HEK293 (cell line): Measurements from ENCODE around the gene DHRS3.

ENCODE experiments used
- CTCF ChIA-PET: fragments of 350-600 bp; formaldehyde crosslinking; extraction: SDS; loops from one replicate; lab custom pipeline; 2021; ENCODE audit warnings: antibody characterized with exemption; lab: Yijun Ruan, JAX
- POLR2A ChIA-PET: fragments of 300-600 bp; formaldehyde crosslinking; extraction: SDS; loops from one replicate; lab custom pipeline; 2020; ENCODE audit warnings: antibody characterized with exemption, inconsistent platforms; lab: Yijun Ruan, JAX
- H3K27ac ChIP-seq: fragments of 200-500 bp; sonication (Bioruptor generic); 2 replicates; pipeline ENCODE4 v1.5.1; 2014; ENCODE audit warnings: low read depth, low read length, control low read depth, inconsistent platforms; ENCODE audit errors: extremely low read depth
- H3K36me3 ChIP-seq, 2 experiments: fragments of 200-500 bp in 1 of 2; sonication (Bioruptor generic) in 1 of 2; 1 replicate in 1 of 2; 2 replicates in 1 of 2; pipeline ENCODE4 v1.5.1; 2014 to 2017; ENCODE audit warnings: inconsistent platforms in 2 of 2, low read length in 2 of 2; ENCODE audit not compliant: control insufficient read depth in 2 of 2, insufficient read depth in 1 of 2
- H3K4me1 ChIP-seq: fragments of 200-500 bp; sonication (Bioruptor generic); 2 replicates; pipeline ENCODE4 v1.5.1; 2014; ENCODE audit warnings: mild to moderate bottlenecking, low read length, inconsistent platforms; ENCODE audit not compliant: control insufficient read depth, insufficient read depth
- H3K4me3 ChIP-seq: 2 replicates; pipeline ENCODE4 v1.5.1; 2011; ENCODE audit warnings: low read depth, mild to moderate bottlenecking, control low read depth, low read length, moderate library complexity
- H3K9me3 ChIP-seq: fragments of 200-500 bp; sonication (Bioruptor generic); 2 replicates; pipeline ENCODE4 v1.5.1; 2014; ENCODE audit warnings: low read depth, low read length, inconsistent platforms; ENCODE audit not compliant: control insufficient read depth, insufficient read depth
- GLIS2 ChIP-seq: fragments of 450-650 bp; formaldehyde crosslinking; IDR thresholded peaks from 2 replicates; pipeline ENCODE4 v1.5.1; 2016; ENCODE audit warnings: missing biosample characterization, missing genetic modification characterization
- HOXD13 ChIP-seq: sonication (generic); formaldehyde crosslinking; IDR thresholded peaks from 2 replicates; pipeline ENCODE4 v1.8.0; 2022; ENCODE audit warnings: missing genetic modification reagents, borderline replicate concordance
- IKZF3 ChIP-seq: fragments of 450-650 bp; IDR thresholded peaks from 2 replicates; pipeline ENCODE4 v1.5.0; 2018; ENCODE audit warnings: missing biosample characterization, mild to moderate bottlenecking, missing genetic modification characterization, moderate library complexity
- KLF8 ChIP-seq: fragments of 450-650 bp; formaldehyde crosslinking; IDR thresholded peaks from 2 replicates; pipeline ENCODE4 v1.5.1; 2016; ENCODE audit warnings: missing biosample characterization, missing genetic modification characterization
- SP7 ChIP-seq: fragments of 450-650 bp; formaldehyde crosslinking; IDR thresholded peaks from 2 replicates; pipeline ENCODE4 v1.5.1; 2016; ENCODE audit warnings: missing biosample characterization, missing genetic modification characterization
- ZNF10 ChIP-seq: fragments of 450-650 bp; formaldehyde crosslinking; IDR thresholded peaks from 2 replicates; pipeline ENCODE4 v1.5.1; 2017; ENCODE audit warnings: missing biosample characterization, missing genetic modification characterization
- ZNF157 ChIP-seq: fragments of 450-650 bp; formaldehyde crosslinking; IDR thresholded peaks from 2 replicates; pipeline ENCODE4 v1.5.1; 2016; ENCODE audit warnings: missing biosample characterization, missing genetic modification characterization
- ZNF391 ChIP-seq: fragments of 450-650 bp; formaldehyde crosslinking; IDR thresholded peaks from 2 replicates; pipeline ENCODE4 v1.5.1; 2016; ENCODE audit warnings: low read depth, missing biosample characterization, missing genetic modification characterization, borderline replicate concordance
- ZNF548 ChIP-seq: fragments of 450-650 bp; formaldehyde crosslinking; IDR thresholded peaks from 2 replicates; pipeline ENCODE4 v1.5.1; 2016; ENCODE audit warnings: missing biosample characterization, missing genetic modification characterization
- ZNF654 ChIP-seq: fragments of 450-650 bp; formaldehyde crosslinking; IDR thresholded peaks from 2 replicates; pipeline ENCODE4 v1.5.1; 2016; ENCODE audit warnings: low read depth, missing biosample characterization, missing genetic modification characterization
- ZNF660 ChIP-seq: fragments of 450-650 bp; IDR thresholded peaks from 2 replicates; pipeline ENCODE4 v1.5.1; 2018; ENCODE audit warnings: missing biosample characterization, mild to moderate bottlenecking, missing genetic modification characterization
- ZNF777 ChIP-seq: fragments of 450-650 bp; formaldehyde crosslinking; IDR thresholded peaks from 2 replicates; pipeline ENCODE4 v1.5.1; 2017; ENCODE audit warnings: missing biosample characterization, missing genetic modification characterization, borderline replicate concordance
- ZXDB ChIP-seq: fragments of 450-650 bp; formaldehyde crosslinking; IDR thresholded peaks from 2 replicates; pipeline ENCODE4 v1.5.1; 2016; ENCODE audit warnings: missing biosample characterization, missing genetic modification characterization
- TF ChIP-seq, protein P1 (sequence below): fragments of 450-650 bp; formaldehyde crosslinking; IDR thresholded peaks from 2 replicates; pipeline ENCODE4 v1.5.1; 2016; ENCODE audit warnings: missing biosample characterization, missing genetic modification characterization
- TF ChIP-seq, protein P2 (sequence below): fragments of 450-650 bp; formaldehyde crosslinking; IDR thresholded peaks from 2 replicates; pipeline ENCODE4 v1.5.1; 2016; ENCODE audit warnings: missing biosample characterization, missing genetic modification characterization
- TF ChIP-seq, protein P3 (sequence below): fragments of 450-650 bp; formaldehyde crosslinking; IDR thresholded peaks from 2 replicates; pipeline ENCODE4 v1.5.1; 2016; ENCODE audit warnings: missing biosample characterization, missing genetic modification characterization
- TF ChIP-seq, protein P4 (sequence below): fragments of 450-650 bp; IDR thresholded peaks from 2 replicates; pipeline ENCODE4 v1.5.1; 2018; ENCODE audit warnings: missing biosample characterization, missing genetic modification characterization
- TF ChIP-seq, protein P5 (sequence below): fragments of 450-650 bp; formaldehyde crosslinking; IDR thresholded peaks from 2 replicates; pipeline ENCODE4 v1.5.1; 2017; ENCODE audit warnings: missing biosample characterization, missing genetic modification characterization
- TF ChIP-seq, protein P6 (sequence below): fragments of 450-650 bp; formaldehyde crosslinking; IDR thresholded peaks from 2 replicates; pipeline ENCODE4 v1.5.1; 2016; ENCODE audit warnings: missing biosample characterization, missing genetic modification characterization
- TF ChIP-seq, protein P7 (sequence below): fragments of 450-650 bp; formaldehyde crosslinking; IDR thresholded peaks from 2 replicates; pipeline ENCODE4 v1.5.1; 2016; ENCODE audit warnings: missing biosample characterization, missing genetic modification characterization, borderline replicate concordance

Gene DHRS3

DNA sequence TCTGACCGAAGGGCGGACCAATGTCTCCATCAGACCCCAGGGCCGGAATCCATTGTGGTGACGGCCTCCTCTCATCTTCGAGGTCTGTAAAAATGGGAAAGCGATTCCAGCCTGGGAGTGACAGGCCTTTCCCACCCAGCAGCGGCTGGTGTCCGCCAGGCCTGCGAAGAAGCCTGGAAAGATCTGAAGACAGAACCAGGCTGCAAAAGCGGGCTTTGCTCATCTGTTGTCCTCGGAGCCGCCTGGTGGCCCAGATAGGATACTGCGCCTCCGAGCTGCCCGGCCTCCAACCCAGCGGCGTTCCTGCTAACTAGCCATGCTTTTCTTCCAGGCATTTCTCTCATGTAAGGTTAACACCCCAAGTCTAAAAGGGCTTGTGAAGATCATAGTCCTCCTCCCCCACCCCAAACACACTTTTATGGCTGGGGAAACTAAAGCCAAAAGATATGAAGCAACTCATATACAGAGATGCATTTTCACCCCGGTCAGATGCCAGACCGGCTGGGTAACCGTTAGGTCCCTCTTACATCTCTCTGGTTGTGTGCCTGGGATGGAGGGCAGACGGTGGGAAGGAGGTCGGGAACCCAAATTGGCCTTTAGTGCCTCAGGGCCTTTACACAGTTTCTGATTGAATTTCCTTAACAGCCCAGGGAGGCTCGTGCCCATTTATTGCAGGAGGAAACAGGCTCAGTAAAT is 1.9 kb upstream of the DHRS3 start (continued):
- no peak for TF ChIP-seq ZNF157 (tag by site-specific recombination)
- TF ChIP-seq KLF8 (tag by site-specific recombination), result no peak
- TF ChIP-seq, protein P1, sequence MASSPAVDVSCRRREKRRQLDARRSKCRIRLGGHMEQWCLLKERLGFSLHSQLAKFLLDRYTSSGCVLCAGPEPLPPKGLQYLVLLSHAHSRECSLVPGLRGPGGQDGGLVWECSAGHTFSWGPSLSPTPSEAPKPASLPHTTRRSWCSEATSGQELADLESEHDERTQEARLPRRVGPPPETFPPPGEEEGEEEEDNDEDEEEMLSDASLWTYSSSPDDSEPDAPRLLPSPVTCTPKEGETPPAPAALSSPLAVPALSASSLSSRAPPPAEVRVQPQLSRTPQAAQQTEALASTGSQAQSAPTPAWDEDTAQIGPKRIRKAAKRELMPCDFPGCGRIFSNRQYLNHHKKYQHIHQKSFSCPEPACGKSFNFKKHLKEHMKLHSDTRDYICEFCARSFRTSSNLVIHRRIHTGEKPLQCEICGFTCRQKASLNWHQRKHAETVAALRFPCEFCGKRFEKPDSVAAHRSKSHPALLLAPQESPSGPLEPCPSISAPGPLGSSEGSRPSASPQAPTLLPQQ, result peak; percentile 24; the same call in 1 of the 2 replicates
- TF ChIP-seq, protein P2, sequence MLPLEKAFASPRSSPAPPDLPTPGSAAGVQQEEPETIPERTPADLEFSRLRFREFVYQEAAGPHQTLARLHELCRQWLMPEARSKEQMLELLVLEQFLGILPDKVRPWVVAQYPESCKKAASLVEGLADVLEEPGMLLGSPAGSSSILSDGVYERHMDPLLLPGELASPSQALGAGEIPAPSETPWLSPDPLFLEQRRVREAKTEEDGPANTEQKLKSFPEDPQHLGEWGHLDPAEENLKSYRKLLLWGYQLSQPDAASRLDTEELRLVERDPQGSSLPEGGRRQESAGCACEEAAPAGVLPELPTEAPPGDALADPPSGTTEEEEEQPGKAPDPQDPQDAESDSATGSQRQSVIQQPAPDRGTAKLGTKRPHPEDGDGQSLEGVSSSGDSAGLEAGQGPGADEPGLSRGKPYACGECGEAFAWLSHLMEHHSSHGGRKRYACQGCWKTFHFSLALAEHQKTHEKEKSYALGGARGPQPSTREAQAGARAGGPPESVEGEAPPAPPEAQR (tag by site-specific recombination), result no peak
- no peak for TF ChIP-seq ZNF10 (tag by site-specific recombination)
- TF ChIP-seq GLIS2 (tag by site-specific recombination), result peak; percentile 14; the same call in 1 of the 2 replicates
- TF ChIP-seq ZXDB, result no peak
- peak; percentile 67; the same call in 1 of the 2 replicates for TF ChIP-seq ZNF660 (tag by site-specific recombination)
- TF ChIP-seq, protein P3, sequence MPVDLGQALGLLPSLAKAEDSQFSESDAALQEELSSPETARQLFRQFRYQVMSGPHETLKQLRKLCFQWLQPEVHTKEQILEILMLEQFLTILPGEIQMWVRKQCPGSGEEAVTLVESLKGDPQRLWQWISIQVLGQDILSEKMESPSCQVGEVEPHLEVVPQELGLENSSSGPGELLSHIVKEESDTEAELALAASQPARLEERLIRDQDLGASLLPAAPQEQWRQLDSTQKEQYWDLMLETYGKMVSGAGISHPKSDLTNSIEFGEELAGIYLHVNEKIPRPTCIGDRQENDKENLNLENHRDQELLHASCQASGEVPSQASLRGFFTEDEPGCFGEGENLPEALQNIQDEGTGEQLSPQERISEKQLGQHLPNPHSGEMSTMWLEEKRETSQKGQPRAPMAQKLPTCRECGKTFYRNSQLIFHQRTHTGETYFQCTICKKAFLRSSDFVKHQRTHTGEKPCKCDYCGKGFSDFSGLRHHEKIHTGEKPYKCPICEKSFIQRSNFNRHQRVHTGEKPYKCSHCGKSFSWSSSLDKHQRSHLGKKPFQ, result no peak
- TF ChIP-seq SP7 (tag by site-specific recombination), result no peak
- TF ChIP-seq, protein P4, sequence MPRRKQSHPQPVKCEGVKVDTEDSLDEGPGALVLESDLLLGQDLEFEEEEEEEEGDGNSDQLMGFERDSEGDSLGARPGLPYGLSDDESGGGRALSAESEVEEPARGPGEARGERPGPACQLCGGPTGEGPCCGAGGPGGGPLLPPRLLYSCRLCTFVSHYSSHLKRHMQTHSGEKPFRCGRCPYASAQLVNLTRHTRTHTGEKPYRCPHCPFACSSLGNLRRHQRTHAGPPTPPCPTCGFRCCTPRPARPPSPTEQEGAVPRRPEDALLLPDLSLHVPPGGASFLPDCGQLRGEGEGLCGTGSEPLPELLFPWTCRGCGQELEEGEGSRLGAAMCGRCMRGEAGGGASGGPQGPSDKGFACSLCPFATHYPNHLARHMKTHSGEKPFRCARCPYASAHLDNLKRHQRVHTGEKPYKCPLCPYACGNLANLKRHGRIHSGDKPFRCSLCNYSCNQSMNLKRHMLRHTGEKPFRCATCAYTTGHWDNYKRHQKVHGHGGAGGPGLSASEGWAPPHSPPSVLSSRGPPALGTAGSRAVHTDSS (tag by site-specific recombination), result no peak
- TF ChIP-seq HOXD13 (CRISPR knock-in tag), result no peak
- TF ChIP-seq, protein P5, sequence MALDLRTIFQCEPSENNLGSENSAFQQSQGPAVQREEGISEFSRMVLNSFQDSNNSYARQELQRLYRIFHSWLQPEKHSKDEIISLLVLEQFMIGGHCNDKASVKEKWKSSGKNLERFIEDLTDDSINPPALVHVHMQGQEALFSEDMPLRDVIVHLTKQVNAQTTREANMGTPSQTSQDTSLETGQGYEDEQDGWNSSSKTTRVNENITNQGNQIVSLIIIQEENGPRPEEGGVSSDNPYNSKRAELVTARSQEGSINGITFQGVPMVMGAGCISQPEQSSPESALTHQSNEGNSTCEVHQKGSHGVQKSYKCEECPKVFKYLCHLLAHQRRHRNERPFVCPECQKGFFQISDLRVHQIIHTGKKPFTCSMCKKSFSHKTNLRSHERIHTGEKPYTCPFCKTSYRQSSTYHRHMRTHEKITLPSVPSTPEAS (tag by site-specific recombination), result no peak
- TF ChIP-seq IKZF3 (tag by site-specific recombination), result peak; percentile 83
- no peak for TF ChIP-seq ZNF548 (tag by site-specific recombination)
- no peak for TF ChIP-seq ZNF391 (tag by site-specific recombination)
- no peak for TF ChIP-seq ZNF777

DNA sequence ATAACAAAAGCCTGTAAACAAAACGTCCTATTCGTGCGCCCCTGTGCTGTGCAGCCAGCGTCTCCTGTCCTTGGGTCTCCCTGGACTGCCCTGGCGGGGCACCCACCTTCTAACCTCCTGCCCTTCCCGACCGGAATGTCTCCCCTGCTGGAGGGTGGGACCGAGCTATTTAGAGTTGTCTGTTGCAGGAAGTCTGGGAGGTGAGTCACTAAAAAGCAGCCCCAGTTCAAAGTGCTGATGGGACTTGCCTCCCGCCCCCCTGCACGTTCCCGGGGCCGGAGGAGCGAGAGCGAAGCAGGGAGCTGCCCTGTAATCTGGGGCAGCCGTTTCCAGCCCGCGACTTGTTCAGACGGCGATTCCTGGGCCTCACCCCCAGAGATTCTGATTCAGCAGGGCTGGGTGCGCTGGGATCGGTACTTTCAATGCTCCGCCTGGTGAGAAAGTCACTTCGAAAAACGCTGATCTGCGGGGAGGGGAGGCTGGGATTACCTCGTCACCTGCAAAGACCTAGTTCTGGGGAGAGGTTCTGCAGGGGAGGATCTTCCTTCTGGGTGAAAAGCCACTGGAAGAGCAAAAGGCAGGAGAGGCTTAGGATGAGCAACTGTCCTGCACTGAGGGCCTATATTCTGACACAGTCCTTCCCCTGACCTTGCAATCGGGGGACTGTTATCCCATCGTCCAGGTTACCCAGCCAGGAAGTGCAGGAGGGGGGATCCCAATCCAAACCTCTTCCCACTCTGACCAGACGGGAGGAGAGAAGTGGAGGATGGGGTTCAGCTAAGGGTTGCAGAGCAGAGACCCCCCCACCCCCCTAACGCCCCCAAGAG is 1.2 kb upstream of the DHRS3 start:
- no peaks in the 10 kb centered on the region for H3K36me3 ChIP-seq
- H3K9me3 ChIP-seq, result no peaks in the 10 kb centered on the region
- CTCF ChIA-PET, result interaction anchor here (0.6 to 5.0 kb wide), 22 partner anchors 15 to 1148 kb away, joined by 3 to 45 read pairs (median 5); no protein-coding TSS in a partner anchor
- H3K4me1 ChIP-seq, result peaks cover 9% of the 10 kb centered on the region
- H3K4me3 ChIP-seq, result peak overlapping the region; percentile 74
- POLR2A ChIA-PET, result interaction anchor here (0.8 to 5.7 kb wide), 14 partner anchors 14 to 340 kb away, joined by 3 to 101 read pairs (median 6); no protein-coding TSS in a partner anchor
- H3K27ac ChIP-seq, result peak overlapping the region; percentile 99
- TF ChIP-seq, protein P6, sequence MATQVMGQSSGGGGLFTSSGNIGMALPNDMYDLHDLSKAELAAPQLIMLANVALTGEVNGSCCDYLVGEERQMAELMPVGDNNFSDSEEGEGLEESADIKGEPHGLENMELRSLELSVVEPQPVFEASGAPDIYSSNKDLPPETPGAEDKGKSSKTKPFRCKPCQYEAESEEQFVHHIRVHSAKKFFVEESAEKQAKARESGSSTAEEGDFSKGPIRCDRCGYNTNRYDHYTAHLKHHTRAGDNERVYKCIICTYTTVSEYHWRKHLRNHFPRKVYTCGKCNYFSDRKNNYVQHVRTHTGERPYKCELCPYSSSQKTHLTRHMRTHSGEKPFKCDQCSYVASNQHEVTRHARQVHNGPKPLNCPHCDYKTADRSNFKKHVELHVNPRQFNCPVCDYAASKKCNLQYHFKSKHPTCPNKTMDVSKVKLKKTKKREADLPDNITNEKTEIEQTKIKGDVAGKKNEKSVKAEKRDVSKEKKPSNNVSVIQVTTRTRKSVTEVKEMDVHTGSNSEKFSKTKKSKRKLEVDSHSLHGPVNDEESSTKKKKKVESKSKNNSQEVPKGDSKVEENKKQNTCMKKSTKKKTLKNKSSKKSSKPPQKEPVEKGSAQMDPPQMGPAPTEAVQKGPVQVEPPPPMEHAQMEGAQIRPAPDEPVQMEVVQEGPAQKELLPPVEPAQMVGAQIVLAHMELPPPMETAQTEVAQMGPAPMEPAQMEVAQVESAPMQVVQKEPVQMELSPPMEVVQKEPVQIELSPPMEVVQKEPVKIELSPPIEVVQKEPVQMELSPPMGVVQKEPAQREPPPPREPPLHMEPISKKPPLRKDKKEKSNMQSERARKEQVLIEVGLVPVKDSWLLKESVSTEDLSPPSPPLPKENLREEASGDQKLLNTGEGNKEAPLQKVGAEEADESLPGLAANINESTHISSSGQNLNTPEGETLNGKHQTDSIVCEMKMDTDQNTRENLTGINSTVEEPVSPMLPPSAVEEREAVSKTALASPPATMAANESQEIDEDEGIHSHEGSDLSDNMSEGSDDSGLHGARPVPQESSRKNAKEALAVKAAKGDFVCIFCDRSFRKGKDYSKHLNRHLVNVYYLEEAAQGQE (tag by site-specific recombination), result no peak
- TF ChIP-seq, protein P7, sequence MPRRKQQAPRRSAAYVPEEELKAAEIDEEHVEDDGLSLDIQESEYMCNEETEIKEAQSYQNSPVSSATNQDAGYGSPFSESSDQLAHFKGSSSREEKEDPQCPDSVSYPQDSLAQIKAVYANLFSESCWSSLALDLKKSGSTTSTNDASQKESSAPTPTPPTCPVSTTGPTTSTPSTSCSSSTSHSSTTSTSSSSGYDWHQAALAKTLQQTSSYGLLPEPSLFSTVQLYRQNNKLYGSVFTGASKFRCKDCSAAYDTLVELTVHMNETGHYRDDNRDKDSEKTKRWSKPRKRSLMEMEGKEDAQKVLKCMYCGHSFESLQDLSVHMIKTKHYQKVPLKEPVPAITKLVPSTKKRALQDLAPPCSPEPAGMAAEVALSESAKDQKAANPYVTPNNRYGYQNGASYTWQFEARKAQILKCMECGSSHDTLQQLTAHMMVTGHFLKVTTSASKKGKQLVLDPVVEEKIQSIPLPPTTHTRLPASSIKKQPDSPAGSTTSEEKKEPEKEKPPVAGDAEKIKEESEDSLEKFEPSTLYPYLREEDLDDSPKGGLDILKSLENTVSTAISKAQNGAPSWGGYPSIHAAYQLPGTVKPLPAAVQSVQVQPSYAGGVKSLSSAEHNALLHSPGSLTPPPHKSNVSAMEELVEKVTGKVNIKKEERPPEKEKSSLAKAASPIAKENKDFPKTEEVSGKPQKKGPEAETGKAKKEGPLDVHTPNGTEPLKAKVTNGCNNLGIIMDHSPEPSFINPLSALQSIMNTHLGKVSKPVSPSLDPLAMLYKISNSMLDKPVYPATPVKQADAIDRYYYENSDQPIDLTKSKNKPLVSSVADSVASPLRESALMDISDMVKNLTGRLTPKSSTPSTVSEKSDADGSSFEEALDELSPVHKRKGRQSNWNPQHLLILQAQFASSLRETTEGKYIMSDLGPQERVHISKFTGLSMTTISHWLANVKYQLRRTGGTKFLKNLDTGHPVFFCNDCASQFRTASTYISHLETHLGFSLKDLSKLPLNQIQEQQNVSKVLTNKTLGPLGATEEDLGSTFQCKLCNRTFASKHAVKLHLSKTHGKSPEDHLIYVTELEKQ (tag by site-specific recombination), result no peak; the same call in 1 of the 2 replicates
- TF ChIP-seq ZNF654 (tag by site-specific recombination), result no peak
